Panc1 (cell line): ENCODE data around the gene ZNF443. TPM values are rescaled to one million over a fixed set of nuclear protein-coding genes. Genes with fewer than 3 reads are reported as not detected.
"Not testable (repeated sequence)": the region's sequence is repeated elsewhere in the genome, so short reads cannot be mapped to it uniquely, and the experiment has no call there.

Experiments used
- ATAC-seq: fragments of 200-7000 bp; cut with Tn5 transposase; 2 replicates; pipeline ENCODE4 v1.9.1; 2020; ENCODE audit warnings: mild to moderate bottlenecking, moderate library complexity
- BruUV-seq: library from RNA; stranded (reverse); fragments of 400-500 nt; replicated peaks from 2 replicates; lab custom pipeline; 2021; lab: Mats Ljungman, UMichigan
- CTCF ChIA-PET: fragments of 300-600 bp; sonication (Branson Sonifier 250); formaldehyde crosslinking; loops from one replicate; lab custom pipeline; 2022; ENCODE audit warnings: antibody characterized with exemption; lab: Charles Lee
- POLR2A ChIA-PET: fragments of 300-600 bp; sonication (Branson Sonifier 250); formaldehyde crosslinking; loops from one replicate; lab custom pipeline; 2022; ENCODE audit warnings: antibody characterized with exemption; lab: Charles Lee
- DNase-seq: peaks from one replicate; pipeline ENCODE4 v3.0.0-alpha.2; 2010; ENCODE audit warnings: low read depth, low spot score
- H3K27ac ChIP-seq: 2 replicates; pipeline ENCODE4 v1.5.1; 2011; ENCODE audit warnings: mild to moderate bottlenecking, low read length, inconsistent platforms
- H3K27me3 ChIP-seq: fragments of 200-500 bp; sonication (Bioruptor generic); 2 replicates; pipeline ENCODE4 v1.6.0; 2014; ENCODE audit warnings: low read length, inconsistent platforms; ENCODE audit not compliant: control insufficient read depth, insufficient read depth
- H3K36me3 ChIP-seq: fragments of 200-500 bp; sonication (Bioruptor generic); 2 replicates; pipeline ENCODE4 v1.5.1; 2014; ENCODE audit warnings: inconsistent platforms, mild to moderate bottlenecking, low read length, moderate library complexity; ENCODE audit not compliant: control insufficient read depth, insufficient read depth
- H3K4me1 ChIP-seq: 2 replicates; pipeline ENCODE4 v1.5.1; 2011; ENCODE audit warnings: inconsistent platforms, mild to moderate bottlenecking, low read length, moderate library complexity; ENCODE audit not compliant: control insufficient read depth, insufficient read depth
- H3K4me3 ChIP-seq, 2 experiments: 2 replicates each; pipeline ENCODE4 v1.5.1; 2011 to 2012; ENCODE audit warnings: low read depth in 2 of 2, low read length in 2 of 2, mild to moderate bottlenecking in 2 of 2, inconsistent platforms in 1 of 2, moderate library complexity in 1 of 2
- H3K9me3 ChIP-seq: fragments of 200-500 bp; sonication (Bioruptor generic); 2 replicates; pipeline ENCODE4 v1.5.1; 2014; ENCODE audit warnings: low read depth, mild to moderate bottlenecking, inconsistent platforms, low read length, moderate library complexity; ENCODE audit not compliant: control insufficient read depth, insufficient read depth
- CTCF ChIP-seq: fragments of 450-650 bp; IDR thresholded peaks from 2 replicates; pipeline ENCODE4 v1.5.1; 2017; ENCODE audit warnings: mild to moderate bottlenecking
- REST ChIP-seq, 2 experiments: IDR thresholded peaks; 2 replicates each; pipeline ENCODE4 v1.6.1; 2011 to 2012; ENCODE audit warnings: low read depth in 2 of 2, control low read depth in 1 of 2, low read length in 1 of 2, mild to moderate bottlenecking in 1 of 2, moderate library complexity in 1 of 2; ENCODE audit not compliant: insufficient read depth in 1 of 2
- SIN3A ChIP-seq: IDR thresholded peaks from 2 replicates; pipeline ENCODE4 v1.6.1; 2012; ENCODE audit warnings: low read depth, mild to moderate bottlenecking, low read length, moderate library complexity, borderline replicate concordance; ENCODE audit not compliant: insufficient read depth
- TCF7L2 ChIP-seq: IDR thresholded peaks from 2 replicates; pipeline ENCODE4 v1.6.1; 2011; ENCODE audit warnings: mild to moderate bottlenecking, low read depth, low read length, inconsistent platforms
- in situ Hi-C: cut with HindIII; loops from 2 replicates; pipeline ENCODE4 v1.10.0; 2016; ENCODE audit warnings: low sequenced_read_pairs, low pct_unique_long_range_greater_than_20kb
- intact Hi-C: fragments of 100-400 bp; cut with micrococcal nuclease; formaldehyde crosslinking; loops from one replicate; pipeline ENCODE4 v1.10.0; 2022; ENCODE audit not compliant: unreplicated experiment
- total RNA-seq: library from RNA; stranded (reverse); gene quantifications from one replicate; pipeline ENCODE4 v1.2.1, GENCODE V29; 2021; ENCODE audit not compliant: unreplicated experiment

The ZNF443 gene
- total RNA-seq, 1 experiment from 2014 or later = 6.0 TPM

GRCh38 chr19:12391148-12391547, 49.7 kb downstream of the ZNF443 start:
- intact Hi-C loops, H3K27me3 ChIP-seq: not testable (repeated sequence)

GRCh38 chr19:12386365-12386764, 54.5 kb downstream of the ZNF443 start:
- POLR2A ChIA-PET, DNase-seq, CTCF ChIA-PET, H3K4me1 ChIP-seq, H3K4me3 ChIP-seq, BruUV-seq, H3K27ac ChIP-seq, H3K36me3 ChIP-seq, in situ Hi-C loops, ATAC-seq, H3K27me3 ChIP-seq, intact Hi-C loops: not testable (repeated sequence)
- H3K9me3 ChIP-seq = peaks cover 13% of the 10 kb centered on the region; the same call in 1 of the 2 replicates

More at GRCh38 chr19:12391148-12391547, 49.7 kb downstream of the ZNF443 start:
- H3K4me1 ChIP-seq, ATAC-seq, BruUV-seq, H3K4me3 ChIP-seq, CTCF ChIA-PET, POLR2A ChIA-PET, H3K27ac ChIP-seq, in situ Hi-C loops, H3K36me3 ChIP-seq, DNase-seq: not testable (repeated sequence)
- peaks cover 16% of the 10 kb centered on the region; the same call in 1 of the 2 replicates for H3K9me3 ChIP-seq

GRCh38 chr19:12380444-12380737, 60.4 kb downstream of the ZNF443 start:
- BruUV-seq = no TSS peak
- POLR2A ChIA-PET = interaction anchor here (0.6 kb wide), 1 partner anchor 332 kb away, joined by 4 read pairs; no protein-coding TSS in a partner anchor
- no peaks in the 10 kb centered on the region for H3K4me1 ChIP-seq
- no peak overlapping the region for H3K27ac ChIP-seq
- ATAC-seq (no peak), DNase-seq (no peak)
- H3K36me3 ChIP-seq = no peaks in the 10 kb centered on the region
- H3K4me3 ChIP-seq = no peak overlapping the region
- TF ChIP-seq SIN3A (no peak), CTCF (no peak), TCF7L2 (no peak), REST (IDR thresholded peaks at IDR 0.05; ENCODE audit: insufficient read depth in 1 of 2, low read depth in 2 of 2, low read length in 1 of 2) (no peak)
- peaks cover 24% of the 10 kb centered on the region; the same call in 1 of the 2 replicates for H3K9me3 ChIP-seq
- CTCF ChIA-PET = no interaction called here
- in situ Hi-C loops = no loop called here
- no peaks in the 10 kb centered on the region for H3K27me3 ChIP-seq
- intact Hi-C loops = no loop called here
